Panc1 (cell line): ENCODE data around the gene SPECC1. TPM values are rescaled to one million over a fixed set of nuclear protein-coding genes. Genes with fewer than 3 reads are reported as not detected.

Experiments used
- ATAC-seq: fragments of 200-7000 bp; cut with Tn5 transposase; 2 replicates; pipeline ENCODE4 v1.9.1; 2020; ENCODE audit warnings: mild to moderate bottlenecking, moderate library complexity
- BruUV-seq: library from RNA; stranded (reverse); fragments of 400-500 nt; replicated peaks from 2 replicates; lab custom pipeline; 2021; lab: Mats Ljungman, UMichigan
- CTCF ChIA-PET: fragments of 300-600 bp; sonication (Branson Sonifier 250); formaldehyde crosslinking; loops from one replicate; lab custom pipeline; 2022; ENCODE audit warnings: antibody characterized with exemption; lab: Charles Lee
- POLR2A ChIA-PET: fragments of 300-600 bp; sonication (Branson Sonifier 250); formaldehyde crosslinking; loops from one replicate; lab custom pipeline; 2022; ENCODE audit warnings: antibody characterized with exemption; lab: Charles Lee
- DNase-seq: peaks from one replicate; pipeline ENCODE4 v3.0.0-alpha.2; 2010; ENCODE audit warnings: low read depth, low spot score
- H3K27ac ChIP-seq: 2 replicates; pipeline ENCODE4 v1.5.1; 2011; ENCODE audit warnings: mild to moderate bottlenecking, low read length, inconsistent platforms
- H3K27me3 ChIP-seq: fragments of 200-500 bp; sonication (Bioruptor generic); 2 replicates; pipeline ENCODE4 v1.6.0; 2014; ENCODE audit warnings: low read length, inconsistent platforms; ENCODE audit not compliant: control insufficient read depth, insufficient read depth
- H3K36me3 ChIP-seq: fragments of 200-500 bp; sonication (Bioruptor generic); 2 replicates; pipeline ENCODE4 v1.5.1; 2014; ENCODE audit warnings: inconsistent platforms, mild to moderate bottlenecking, low read length, moderate library complexity; ENCODE audit not compliant: control insufficient read depth, insufficient read depth
- H3K4me1 ChIP-seq: 2 replicates; pipeline ENCODE4 v1.5.1; 2011; ENCODE audit warnings: inconsistent platforms, mild to moderate bottlenecking, low read length, moderate library complexity; ENCODE audit not compliant: control insufficient read depth, insufficient read depth
- H3K4me3 ChIP-seq, 2 experiments: 2 replicates each; pipeline ENCODE4 v1.5.1; 2011 to 2012; ENCODE audit warnings: low read depth in 2 of 2, low read length in 2 of 2, mild to moderate bottlenecking in 2 of 2, inconsistent platforms in 1 of 2, moderate library complexity in 1 of 2
- H3K9me3 ChIP-seq: fragments of 200-500 bp; sonication (Bioruptor generic); 2 replicates; pipeline ENCODE4 v1.5.1; 2014; ENCODE audit warnings: low read depth, mild to moderate bottlenecking, inconsistent platforms, low read length, moderate library complexity; ENCODE audit not compliant: control insufficient read depth, insufficient read depth
- CTCF ChIP-seq: fragments of 450-650 bp; IDR thresholded peaks from 2 replicates; pipeline ENCODE4 v1.5.1; 2017; ENCODE audit warnings: mild to moderate bottlenecking
- POLR2AphosphoS5 ChIP-seq: IDR thresholded peaks from 2 replicates; pipeline ENCODE4 v1.6.1; 2012; ENCODE audit warnings: mild to moderate bottlenecking, low read depth, low read length, moderate library complexity
- REST ChIP-seq, 2 experiments: IDR thresholded peaks; 2 replicates each; pipeline ENCODE4 v1.6.1; 2011 to 2012; ENCODE audit warnings: low read depth in 2 of 2, control low read depth in 1 of 2, low read length in 1 of 2, mild to moderate bottlenecking in 1 of 2, moderate library complexity in 1 of 2; ENCODE audit not compliant: insufficient read depth in 1 of 2
- SIN3A ChIP-seq: IDR thresholded peaks from 2 replicates; pipeline ENCODE4 v1.6.1; 2012; ENCODE audit warnings: low read depth, mild to moderate bottlenecking, low read length, moderate library complexity, borderline replicate concordance; ENCODE audit not compliant: insufficient read depth
- TCF7L2 ChIP-seq: IDR thresholded peaks from 2 replicates; pipeline ENCODE4 v1.6.1; 2011; ENCODE audit warnings: mild to moderate bottlenecking, low read depth, low read length, inconsistent platforms
- in situ Hi-C: cut with HindIII; loops from 2 replicates; pipeline ENCODE4 v1.10.0; 2016; ENCODE audit warnings: low sequenced_read_pairs, low pct_unique_long_range_greater_than_20kb
- intact Hi-C: fragments of 100-400 bp; cut with micrococcal nuclease; formaldehyde crosslinking; loops from one replicate; pipeline ENCODE4 v1.10.0; 2022; ENCODE audit not compliant: unreplicated experiment
- total RNA-seq: library from RNA; stranded (reverse); gene quantifications from one replicate; pipeline ENCODE4 v1.2.1, GENCODE V29; 2021; ENCODE audit not compliant: unreplicated experiment

SPECC1 gene
- total RNA-seq, 1 experiment from 2014 or later, result 80.8 TPM

- ATAC-seq (no peak), DNase-seq (no peak)
- in situ Hi-C loops (no loop called here), intact Hi-C loops (no loop called here)
- Histone ChIP-seq H3K27ac (no peak overlapping the region), H3K9me3 (no peaks in the 10 kb centered on the region), H3K27me3 (no peaks in the 10 kb centered on the region), H3K4me1 (no peaks in the 10 kb centered on the region), H3K36me3 (0 out of 2 replicates have a peak, but pooled peaks cover 2% of the 10 kb centered on the region), H3K4me3 (no peak overlapping the region)
- BruUV-seq, result no TSS peak
- ChIA-PET CTCF (no interaction called here), POLR2A (no interaction called here)
- TF ChIP-seq REST (IDR thresholded peaks at IDR 0.05; ENCODE audit: insufficient read depth in 1 of 2, low read depth in 2 of 2, low read length in 1 of 2) (no peak), TCF7L2 (no peak), SIN3A (no peak), POLR2AphosphoS5 (no peak), CTCF (no peak)
Measured at GRCh38 chr17:20276421-20276820, 267.3 kb downstream of the SPECC1 start.

GRCh38 chr17:20278805-20279204 is 269.6 kb downstream of the SPECC1 start:
- POLR2A ChIA-PET, result no interaction called here
- in situ Hi-C loops (no loop called here), intact Hi-C loops (no loop called here)
- DNase-seq (no peak), ATAC-seq (no peak)
- no peak for TF ChIP-seq TCF7L2
- no peak for TF ChIP-seq POLR2AphosphoS5
- TF ChIP-seq CTCF, result no peak
- TF ChIP-seq REST (IDR thresholded peaks at IDR 0.05; ENCODE audit: insufficient read depth in 1 of 2, low read depth in 2 of 2, low read length in 1 of 2), result no peak
- TF ChIP-seq SIN3A, result no peak
- Histone ChIP-seq H3K4me1 (no peaks in the 10 kb centered on the region), H3K27ac (no peak overlapping the region), H3K4me3 (no peak overlapping the region), H3K9me3 (no peaks in the 10 kb centered on the region), H3K27me3 (no peaks in the 10 kb centered on the region), H3K36me3 (no peaks in the 10 kb centered on the region)
- CTCF ChIA-PET, result no interaction called here
- BruUV-seq, result no TSS peak
